ENCODE results near the gene ITFG1.

Gene ITFG1

GRCh38 chr16:47317465-47318240 is 143.2 kb downstream of the ITFG1 start:
- in situ Hi-C loops (cut with MboI; ENCODE audit: low sequenced_read_pairs, unreplicated experiment): no loop called here
- TF ChIP-seq CTCF (IDR thresholded peaks at IDR 0.05; ENCODE audit: borderline replicate concordance, control extremely low read depth, extremely low read depth, insufficient read depth, missing control alignments): no peak
- peak; percentile 23 for DNase-seq (ENCODE audit: low spot score)

- DNase-seq (ENCODE audit: low spot score): no peak
- TF ChIP-seq CTCF (IDR thresholded peaks at IDR 0.05; ENCODE audit: borderline replicate concordance, control extremely low read depth, extremely low read depth, insufficient read depth, missing control alignments): no peak
- in situ Hi-C loops (cut with MboI; ENCODE audit: low sequenced_read_pairs, unreplicated experiment): no loop called here
These were observed 144.3 kb downstream of the ITFG1 start for GRCh38 chr16:47316442-47317015.

GRCh38 chr16:47311738-47312505 is 148.9 kb downstream of the ITFG1 start:
- no peak for DNase-seq (ENCODE audit: low spot score)
- in situ Hi-C loops (cut with MboI; ENCODE audit: low sequenced_read_pairs, unreplicated experiment): no loop called here
- no peak for TF ChIP-seq CTCF (IDR thresholded peaks at IDR 0.05; ENCODE audit: borderline replicate concordance, control extremely low read depth, extremely low read depth, insufficient read depth, missing control alignments)

- peak; percentile 20 for DNase-seq (ENCODE audit: low spot score)
- TF ChIP-seq CTCF (IDR thresholded peaks at IDR 0.05; ENCODE audit: borderline replicate concordance, control extremely low read depth, extremely low read depth, insufficient read depth, missing control alignments): no peak
- in situ Hi-C loops (cut with MboI; ENCODE audit: low sequenced_read_pairs, unreplicated experiment): no loop called here
These were observed 150.1 kb downstream of the ITFG1 start for GRCh38 chr16:47310792-47311211.

GRCh38 chr16:47309581-47310312 is 151.1 kb downstream of the ITFG1 start:
- in situ Hi-C loops (cut with MboI; ENCODE audit: low sequenced_read_pairs, unreplicated experiment): no loop called here
- no peak for DNase-seq (ENCODE audit: low spot score)
- TF ChIP-seq CTCF (IDR thresholded peaks at IDR 0.05; ENCODE audit: borderline replicate concordance, control extremely low read depth, extremely low read depth, insufficient read depth, missing control alignments): no peak

- TF ChIP-seq CTCF (IDR thresholded peaks at IDR 0.05; ENCODE audit: borderline replicate concordance, control extremely low read depth, extremely low read depth, insufficient read depth, missing control alignments): no peak
- in situ Hi-C loops (cut with MboI; ENCODE audit: low sequenced_read_pairs, unreplicated experiment): no loop called here
- DNase-seq (ENCODE audit: low spot score): no peak
These were observed 152.3 kb downstream of the ITFG1 start for GRCh38 chr16:47308601-47309000.

Data from GM13976 (cell line).